ENCODE data around the gene OSBPL3. TPM values are rescaled to one million over a fixed set of nuclear protein-coding genes. Genes with fewer than 3 reads are reported as not detected.

The OSBPL3 gene
- total and polyA plus RNA-seq, 7 donors, result 0.60 to 6.3 (median 1.8) TPM

DNA sequence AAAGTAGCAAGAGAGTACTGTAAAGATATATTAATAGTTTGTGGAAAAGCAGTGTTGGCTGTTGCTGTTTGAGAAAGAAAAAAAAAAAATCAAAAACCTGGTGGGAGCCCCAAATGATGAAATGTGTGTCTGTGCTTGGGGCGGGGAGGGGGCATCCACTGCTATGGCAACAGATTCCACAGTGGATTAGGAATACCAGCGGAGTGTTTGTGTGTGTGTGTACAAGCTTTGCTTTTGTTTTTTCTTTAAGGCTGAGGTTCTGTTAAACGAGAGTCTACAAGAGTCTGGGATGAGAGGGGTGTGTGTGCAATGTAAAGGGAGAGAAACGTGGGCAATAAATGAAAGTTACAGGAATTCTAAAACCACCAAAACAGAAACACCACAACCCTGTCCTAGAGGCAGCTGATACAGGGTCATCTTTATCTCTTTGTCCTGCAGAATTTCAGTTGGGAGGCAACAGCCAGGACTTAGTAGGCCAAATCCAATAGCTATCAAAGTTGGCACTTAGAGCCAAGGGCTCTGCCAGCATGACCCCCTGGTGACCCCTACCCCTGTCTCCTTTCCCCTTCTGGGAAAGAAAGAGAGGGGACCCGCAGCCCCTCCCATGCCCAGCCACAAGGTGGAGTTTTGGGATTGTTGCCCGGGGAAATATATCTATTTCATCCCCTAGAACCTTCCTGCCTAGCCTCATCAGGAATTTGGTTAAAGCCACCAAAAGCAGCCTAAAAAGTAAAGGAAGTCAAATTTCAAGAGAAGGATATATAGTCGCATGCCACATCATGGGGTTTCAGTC is 85.4 kb downstream of the OSBPL3 start:
- 73 to 79% methylated on average over 7 of the region's 7 CpGs for WGBS, 2 donors

GRCh38 chr7:24891311-24891735 is 88.7 kb downstream of the OSBPL3 start:
- intact Hi-C loops (cut with DNase I), result no loop called here
- H3K9me3 ChIP-seq, result no peaks in the 10 kb centered on the region
- H3K27me3 ChIP-seq, result no peaks in the 10 kb centered on the region
- no peaks in the 10 kb centered on the region for H3K4me1 ChIP-seq
- WGBS, 2 donors, result 76 to 90% methylated on average over 3 of the region's 3 CpGs
- TF ChIP-seq POLR2AphosphoS5 (IDR thresholded peaks at IDR 0.05) (no peak), EP300 (IDR thresholded peaks at IDR 0.05) (no peak), POLR2A (IDR thresholded peaks at IDR 0.05) (no peak)
- TF ChIP-seq, protein P1, sequence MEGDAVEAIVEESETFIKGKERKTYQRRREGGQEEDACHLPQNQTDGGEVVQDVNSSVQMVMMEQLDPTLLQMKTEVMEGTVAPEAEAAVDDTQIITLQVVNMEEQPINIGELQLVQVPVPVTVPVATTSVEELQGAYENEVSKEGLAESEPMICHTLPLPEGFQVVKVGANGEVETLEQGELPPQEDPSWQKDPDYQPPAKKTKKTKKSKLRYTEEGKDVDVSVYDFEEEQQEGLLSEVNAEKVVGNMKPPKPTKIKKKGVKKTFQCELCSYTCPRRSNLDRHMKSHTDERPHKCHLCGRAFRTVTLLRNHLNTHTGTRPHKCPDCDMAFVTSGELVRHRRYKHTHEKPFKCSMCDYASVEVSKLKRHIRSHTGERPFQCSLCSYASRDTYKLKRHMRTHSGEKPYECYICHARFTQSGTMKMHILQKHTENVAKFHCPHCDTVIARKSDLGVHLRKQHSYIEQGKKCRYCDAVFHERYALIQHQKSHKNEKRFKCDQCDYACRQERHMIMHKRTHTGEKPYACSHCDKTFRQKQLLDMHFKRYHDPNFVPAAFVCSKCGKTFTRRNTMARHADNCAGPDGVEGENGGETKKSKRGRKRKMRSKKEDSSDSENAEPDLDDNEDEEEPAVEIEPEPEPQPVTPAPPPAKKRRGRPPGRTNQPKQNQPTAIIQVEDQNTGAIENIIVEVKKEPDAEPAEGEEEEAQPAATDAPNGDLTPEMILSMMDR (IDR thresholded peaks at IDR 0.05), result no peak
- H3K27ac ChIP-seq, result no peak overlapping the region
- H3K4me3 ChIP-seq, result no peak overlapping the region
- DNase-seq, result no peak
- H3K36me3 ChIP-seq, result no peaks in the 10 kb centered on the region

More for the DNA sequence above, 85.4 kb downstream of the OSBPL3 start:
- intact Hi-C loops (cut with DNase I), result no loop called here
- Histone ChIP-seq H3K9me3 (no peaks in the 10 kb centered on the region), H3K36me3 (no peaks in the 10 kb centered on the region), H3K27me3 (no peaks in the 10 kb centered on the region), H3K27ac (no peak overlapping the region), H3K4me3 (no peak overlapping the region), H3K4me1 (no peaks in the 10 kb centered on the region)
- no peak for TF ChIP-seq POLR2AphosphoS5 (IDR thresholded peaks at IDR 0.05)
- DNase-seq, result no peak

DNA sequence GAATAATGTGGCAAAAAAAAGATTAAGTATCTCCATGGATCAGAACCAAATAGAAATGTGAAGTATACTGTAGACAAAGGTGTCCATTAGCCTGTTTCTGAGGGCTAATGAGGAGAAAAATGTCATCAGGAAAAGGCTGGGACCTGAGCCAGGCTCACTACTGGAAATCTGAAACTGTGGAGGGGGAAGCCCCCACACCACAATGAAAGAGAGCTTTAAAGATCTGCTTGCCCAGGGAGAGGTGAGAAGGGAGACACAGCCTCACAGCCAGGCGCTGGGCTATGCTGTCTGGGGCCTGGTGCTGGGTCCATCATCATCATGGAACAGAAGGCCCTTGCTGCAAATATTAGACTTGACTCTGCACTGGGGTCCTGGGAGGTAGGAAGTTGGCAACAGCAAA is 90.4 kb downstream of the OSBPL3 start:
- Histone ChIP-seq H3K27me3 (no peaks in the 10 kb centered on the region), H3K27ac (no peak overlapping the region), H3K36me3 (no peaks in the 10 kb centered on the region), H3K4me1 (no peaks in the 10 kb centered on the region), H3K4me3 (no peak overlapping the region), H3K9me3 (no peaks in the 10 kb centered on the region)
- no peak for TF ChIP-seq POLR2AphosphoS5 (IDR thresholded peaks at IDR 0.05)
- no peak for TF ChIP-seq POLR2A (IDR thresholded peaks at IDR 0.05)
- no peak for TF ChIP-seq EP300 (IDR thresholded peaks at IDR 0.05)
- TF ChIP-seq, protein P1 (IDR thresholded peaks at IDR 0.05), result no peak
- DNase-seq, result no peak
- WGBS, 2 donors, result 95 to 97% methylated on average over 1 of the region's 1 CpG
- intact Hi-C loops (cut with DNase I), result no loop called here

- H3K27me3 ChIP-seq, result no peaks in the 10 kb centered on the region
- intact Hi-C loops (cut with DNase I), result no loop called here
- H3K9me3 ChIP-seq, result no peaks in the 10 kb centered on the region
- TF ChIP-seq POLR2AphosphoS5 (IDR thresholded peaks at IDR 0.05), result no peak
- no peak for TF ChIP-seq POLR2A (IDR thresholded peaks at IDR 0.05)
- no peak for TF ChIP-seq EP300 (IDR thresholded peaks at IDR 0.05)
- TF ChIP-seq, protein P1 (IDR thresholded peaks at IDR 0.05), result no peak
- no peak for DNase-seq
- no peaks in the 10 kb centered on the region for H3K4me1 ChIP-seq
- H3K4me3 ChIP-seq, result no peak overlapping the region
- no peaks in the 10 kb centered on the region for H3K36me3 ChIP-seq
- H3K27ac ChIP-seq, result no peak overlapping the region
Observed at GRCh38 chr7:24888653-24889052, 91.3 kb downstream of the OSBPL3 start.

DNA sequence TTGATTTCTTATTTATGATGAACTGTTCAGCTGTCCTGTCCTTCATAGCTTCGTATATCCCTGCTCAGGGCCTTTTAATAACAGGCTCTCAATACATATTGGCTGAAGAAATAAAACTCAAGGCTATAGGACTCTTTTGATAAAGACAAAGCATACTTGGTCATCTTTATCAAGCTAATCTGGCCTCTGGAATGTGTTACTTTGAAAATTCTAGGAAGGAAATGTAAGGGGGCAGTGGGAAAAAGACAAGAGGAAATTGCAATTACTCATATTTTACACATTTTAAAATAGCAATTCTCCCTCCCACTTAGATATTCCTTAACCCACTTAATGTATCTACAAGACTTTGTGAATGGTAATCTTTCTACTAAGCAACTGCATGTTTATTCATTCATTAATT is 94.3 kb downstream of the OSBPL3 start:
- H3K36me3 ChIP-seq, result no peaks in the 10 kb centered on the region
- 86% methylated on average over 1 of the region's 1 CpG for WGBS, 2 donors
- intact Hi-C loops (cut with DNase I), result no loop called here
- TF ChIP-seq POLR2A (IDR thresholded peaks at IDR 0.05) (no peak), EP300 (IDR thresholded peaks at IDR 0.05) (no peak), POLR2AphosphoS5 (IDR thresholded peaks at IDR 0.05) (no peak)
- TF ChIP-seq, protein P1 (IDR thresholded peaks at IDR 0.05), result no peak
- H3K27ac ChIP-seq, result no peak overlapping the region
- H3K4me1 ChIP-seq, result peaks cover 0 to 12% (median 8%) of the 10 kb centered on the region in 4 donors
- H3K27me3 ChIP-seq, result no peaks in the 10 kb centered on the region
- no peaks in the 10 kb centered on the region for H3K9me3 ChIP-seq
- no peak overlapping the region for H3K4me3 ChIP-seq
- DNase-seq, result no peak

All from sigmoid colon (tissue), 7 donors.